Midbrain (tissue), 1 donor: ENCODE measurements around the gene HNRNPAB.
A peak's percentile ranks its signal among the peaks of the same experiment; 100 is the strongest.

Experiments used
- DNase-seq: peaks from one replicate; lab custom pipeline; 2025; lab: John Stamatoyannopoulos, UW

The HNRNPAB gene

DNA sequence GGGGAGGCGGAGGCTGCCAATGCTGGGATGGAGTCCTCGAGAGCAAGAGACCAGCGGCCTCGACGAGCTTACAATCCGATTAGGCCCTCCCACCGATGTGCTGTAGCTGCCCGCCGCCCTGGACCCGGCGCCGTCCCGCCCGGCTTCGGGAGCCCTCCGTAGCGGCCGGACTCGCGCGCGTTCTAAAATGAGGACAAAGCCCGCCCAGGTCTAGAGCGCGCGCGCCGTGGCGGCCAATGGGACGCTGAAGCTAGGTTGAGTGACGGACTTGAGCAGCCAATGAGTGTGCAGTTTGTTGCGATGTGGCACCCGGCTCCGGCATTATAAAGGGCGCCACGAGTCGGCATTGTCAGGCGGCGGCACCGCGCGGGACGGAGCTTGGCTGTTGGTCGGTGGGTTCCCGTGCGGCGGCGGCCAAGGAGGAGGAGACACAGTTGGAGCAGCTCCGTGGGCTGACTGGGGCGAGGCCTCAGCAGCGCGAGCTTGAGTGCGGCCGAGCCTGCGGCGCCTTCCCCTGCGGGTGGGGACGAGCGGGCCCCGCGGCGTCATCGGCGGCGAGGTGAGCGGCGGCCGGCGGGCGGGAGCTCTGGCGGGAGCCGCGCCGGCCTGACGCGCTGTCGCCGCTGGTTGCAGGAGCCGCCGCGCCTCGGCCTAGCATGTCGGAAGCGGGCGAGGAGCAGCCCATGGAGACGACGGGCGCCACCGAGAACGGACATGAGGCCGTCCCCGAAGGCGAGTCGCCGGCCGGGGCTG, at the start of gene HNRNPAB:
Gene HNRNPAB (plus strand): TSS at position 352 of the 753 bp plus-strand sequence. CDS start 305 bp downstream, at position 657.
- peak; percentile 97 for DNase-seq

- DNase-seq, result no peak
Observed at GRCh38 chr5:178155065-178155464, 49.3 kb upstream of the HNRNPAB start.

GRCh38 chr5:178160176-178160575, 44.2 kb upstream of the HNRNPAB start:
- DNase-seq, result no peak

DNA sequence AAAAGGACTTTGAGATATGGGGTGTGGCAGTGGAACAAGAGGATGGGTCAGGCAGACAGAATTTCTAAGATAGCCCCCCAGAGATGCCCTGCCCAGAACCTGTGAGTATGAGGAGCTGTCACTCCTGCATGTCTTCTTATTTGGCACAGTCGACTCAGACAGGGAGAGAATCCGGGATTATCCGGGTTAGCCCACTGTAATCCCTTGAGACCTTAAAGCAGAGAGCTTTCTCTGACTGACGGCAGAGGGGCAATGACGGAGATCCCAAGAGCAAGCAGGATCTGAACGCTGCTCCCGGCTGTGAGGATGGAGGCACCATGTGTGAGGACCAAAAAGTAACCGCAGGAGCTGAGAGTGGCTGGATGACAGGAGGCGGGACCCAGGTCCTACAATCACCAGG, 41.9 kb upstream of the HNRNPAB start:
- no peak for DNase-seq

DNA sequence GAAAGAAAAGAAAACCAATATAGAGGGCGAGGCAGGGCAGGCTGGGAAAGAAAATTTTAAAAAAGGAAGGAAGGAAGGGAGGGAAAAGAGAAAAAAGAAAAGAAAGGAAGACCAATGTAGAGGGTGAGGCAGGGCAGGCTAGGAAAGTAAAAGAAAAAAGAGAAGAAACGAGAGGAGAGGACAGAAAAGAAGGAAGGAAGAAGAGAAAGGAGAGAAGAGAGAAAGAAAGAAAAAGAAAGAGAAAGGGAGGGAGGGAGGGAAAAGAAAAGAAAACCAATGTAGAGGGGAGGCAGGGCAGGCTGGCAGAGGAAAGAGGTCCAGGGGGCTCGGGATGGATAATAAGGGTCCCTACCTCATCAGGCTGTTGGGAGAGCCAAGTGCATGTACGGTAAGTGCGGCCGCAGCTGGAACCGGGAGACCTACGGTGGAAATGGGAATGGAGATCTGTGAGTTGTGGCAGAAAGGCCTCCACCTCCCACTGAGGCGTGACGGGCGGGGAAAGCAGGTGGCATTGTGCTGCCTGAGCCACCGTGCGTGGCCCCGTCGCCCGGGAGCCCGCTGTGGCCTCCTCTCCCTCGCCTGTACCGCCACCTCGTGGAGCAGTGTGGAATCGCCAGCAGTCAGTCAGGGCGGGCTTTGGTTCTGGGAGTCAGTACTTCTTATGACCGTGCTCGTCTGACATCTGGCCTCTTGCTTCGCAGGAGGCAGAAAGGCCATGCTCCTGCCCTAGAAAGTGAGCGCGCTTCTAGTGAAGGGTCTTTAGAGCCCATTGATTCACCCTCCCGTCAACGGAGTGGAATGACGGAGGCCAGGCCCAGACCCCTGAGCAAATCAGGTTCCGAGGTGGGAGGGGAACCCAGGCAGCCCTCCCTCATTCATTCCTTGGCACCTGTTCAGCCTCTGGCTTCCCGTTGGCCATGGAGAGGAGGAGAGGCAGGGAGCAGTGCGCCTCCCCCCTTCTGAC, 40.3 kb upstream of the HNRNPAB start:
- peak; percentile 79 for DNase-seq

DNA sequence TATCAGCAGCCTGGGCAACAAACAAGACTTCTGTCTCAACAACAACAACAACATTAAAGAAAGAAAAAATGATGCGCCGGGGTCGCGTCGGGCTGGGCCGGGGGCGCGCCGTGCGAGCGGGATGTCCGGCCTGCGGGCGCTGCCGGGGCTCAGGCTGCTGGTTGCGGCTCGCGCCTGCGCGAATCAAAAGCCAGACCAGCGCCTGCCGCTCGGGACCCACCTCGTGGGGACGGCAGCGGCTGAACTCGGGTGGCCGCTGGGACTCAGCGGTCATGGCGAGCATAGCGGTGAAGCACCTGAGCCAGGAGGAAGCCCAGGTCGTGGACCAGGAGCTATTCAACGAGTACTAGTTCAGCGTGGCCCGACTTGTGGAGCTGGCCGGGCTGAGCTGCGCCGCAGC, 38.8 kb upstream of the HNRNPAB start:
- DNase-seq, result no peak

DNA sequence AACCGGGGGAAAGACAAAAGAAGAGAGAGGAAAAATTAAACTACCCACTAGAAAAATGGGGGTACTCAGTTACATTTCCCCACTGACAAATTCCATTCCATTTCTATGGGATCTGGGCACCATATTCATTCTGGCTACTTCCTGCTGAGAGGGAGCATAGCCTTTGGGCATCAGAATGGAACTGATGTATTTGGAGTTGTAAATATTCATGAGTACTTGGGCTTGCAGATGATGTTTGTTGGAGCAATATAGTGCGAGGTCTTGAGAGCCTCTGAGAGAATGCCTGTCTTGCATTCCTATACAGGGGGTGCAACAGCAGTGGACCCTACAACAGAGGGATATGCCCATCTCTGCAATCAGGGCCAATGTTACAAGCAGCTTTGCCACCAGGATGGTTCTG, 33.9 kb upstream of the HNRNPAB start:
- DNase-seq, result no peak

- DNase-seq, result no peak
Observed at GRCh38 chr5:178174456-178174855, 29.9 kb upstream of the HNRNPAB start.

DNA sequence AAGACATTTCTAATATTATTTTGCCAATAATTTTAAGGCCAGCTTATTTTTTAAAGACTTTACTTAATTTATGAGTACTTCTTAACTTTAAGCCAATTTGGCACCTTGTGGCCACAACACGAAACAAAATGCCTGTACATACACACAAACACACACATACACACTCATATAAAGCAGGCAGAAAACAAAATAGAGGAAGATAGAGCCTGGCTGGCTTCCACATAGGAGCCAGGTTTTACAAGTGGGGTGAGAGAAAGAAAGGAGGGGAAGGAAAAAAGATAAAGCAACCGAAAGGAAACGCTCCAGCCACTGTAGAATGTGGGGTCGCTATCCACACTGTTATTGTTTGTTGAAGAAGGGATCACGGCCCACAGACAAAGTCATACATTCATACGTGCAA, 27.5 kb upstream of the HNRNPAB start:
- no peak for DNase-seq

DNA sequence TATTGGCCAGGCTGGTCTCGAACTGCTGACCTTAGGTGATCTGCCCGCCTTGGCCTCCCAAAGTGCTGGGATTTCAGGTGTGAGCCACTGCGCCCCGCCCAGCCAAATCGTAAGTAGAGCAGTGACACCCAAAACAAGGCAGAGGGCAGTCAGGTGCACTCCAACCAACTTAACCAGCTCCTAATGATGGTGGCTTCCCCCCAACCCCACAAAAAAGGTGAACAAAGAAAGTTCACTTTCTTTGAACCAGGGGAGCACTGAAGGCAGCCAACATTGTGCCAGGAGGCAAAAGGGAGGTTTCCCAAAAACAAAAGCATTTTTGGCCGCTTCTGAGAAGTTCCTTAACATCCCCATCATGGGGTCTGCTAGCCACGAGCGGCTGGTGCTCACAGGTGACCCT, 26.8 kb upstream of the HNRNPAB start:
- no peak for DNase-seq

GRCh38 chr5:178180141-178180863, 24.0 kb upstream of the HNRNPAB start:
- no peak for DNase-seq

- DNase-seq, result no peak
Observed at GRCh38 chr5:178182158-178182876, 22.0 kb upstream of the HNRNPAB start.

DNA sequence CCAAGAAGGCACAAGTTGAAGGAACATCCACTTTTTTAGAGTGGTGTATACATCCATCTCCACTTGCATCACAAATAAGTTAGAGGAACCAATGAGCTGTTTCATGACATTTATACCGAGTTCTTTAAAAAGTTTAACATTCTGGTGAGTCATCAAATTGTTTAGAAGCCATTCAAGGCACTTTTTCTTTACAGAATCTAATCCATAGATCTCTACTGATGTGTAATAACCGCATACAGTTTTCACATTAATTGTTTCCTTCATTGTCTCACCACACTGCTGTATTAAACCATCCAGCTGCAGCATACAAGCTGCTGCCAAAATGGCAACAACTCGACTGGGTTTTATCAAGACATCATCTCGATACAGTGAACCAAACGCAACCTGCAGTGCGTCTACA, 17.9 kb upstream of the HNRNPAB start:
- DNase-seq, result no peak

GRCh38 chr5:178187014-178187413, 17.3 kb upstream of the HNRNPAB start, which contains the start of gene GMCL2:
GMCL2 (minus strand) TSS chr5:178187371; CDS start chr5:178187299, 72 bp downstream.
- no peak for DNase-seq

DNA sequence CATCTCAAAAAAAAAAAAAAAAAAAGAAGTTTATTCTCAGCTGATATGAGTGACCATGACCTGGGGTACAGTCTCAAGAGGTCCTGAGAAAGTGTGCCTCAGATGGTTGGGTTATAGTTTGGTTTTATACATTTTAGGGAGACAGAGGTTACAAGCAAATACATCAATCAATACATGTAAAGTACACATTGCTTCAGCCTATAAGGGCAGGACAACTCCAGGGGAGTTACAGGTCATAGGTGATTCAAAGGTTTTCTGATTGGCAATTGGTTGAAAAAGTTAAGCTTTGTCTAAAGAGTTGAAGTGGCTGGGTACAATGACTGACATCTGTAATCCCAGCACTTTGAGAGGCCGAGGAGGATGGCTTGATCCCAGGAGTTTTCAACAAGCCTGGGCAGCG, 14.9 kb upstream of the HNRNPAB start:
- DNase-seq, result no peak

DNA sequence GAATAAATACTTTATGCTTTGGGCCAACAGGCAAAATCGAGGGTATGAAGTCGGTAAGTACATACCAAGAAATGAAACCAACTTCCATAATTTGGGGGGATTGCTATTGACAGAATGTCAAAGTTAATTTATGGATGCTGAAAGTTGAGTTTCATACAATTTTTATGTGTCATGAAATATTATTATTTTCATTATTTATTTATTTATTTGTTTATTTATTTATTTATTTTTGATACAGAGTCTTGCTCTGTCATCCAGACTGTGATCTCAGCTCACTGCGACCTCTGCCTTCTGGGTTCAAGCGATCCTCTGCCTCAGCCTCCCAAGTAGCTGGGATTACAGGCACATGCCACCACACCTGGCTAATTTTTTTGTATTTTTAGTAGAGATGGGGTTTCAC, 12.7 kb upstream of the HNRNPAB start:
- no peak for DNase-seq

- no peak for DNase-seq
Observed at GRCh38 chr5:178192244-178192643, 12.1 kb upstream of the HNRNPAB start.

DNA sequence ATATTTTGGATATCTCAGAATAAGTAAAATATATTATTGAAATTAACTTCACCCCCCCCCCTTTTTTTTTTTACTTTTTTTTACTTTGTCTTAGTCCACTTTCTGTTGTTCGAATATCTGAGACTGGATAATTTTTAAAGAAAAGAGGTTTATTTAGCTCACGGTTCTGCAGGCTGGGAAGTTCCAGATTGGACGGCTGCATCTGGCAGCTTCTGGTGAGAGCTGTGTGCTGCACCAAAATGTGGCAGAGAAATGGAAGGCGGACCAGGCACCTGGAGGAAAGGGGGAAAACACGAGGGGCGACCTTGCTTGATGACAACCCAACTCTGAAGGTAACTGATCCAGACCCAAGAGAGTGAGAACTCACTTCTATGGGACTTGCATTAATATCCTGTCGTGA, 11.5 kb upstream of the HNRNPAB start:
- DNase-seq, result no peak

DNA sequence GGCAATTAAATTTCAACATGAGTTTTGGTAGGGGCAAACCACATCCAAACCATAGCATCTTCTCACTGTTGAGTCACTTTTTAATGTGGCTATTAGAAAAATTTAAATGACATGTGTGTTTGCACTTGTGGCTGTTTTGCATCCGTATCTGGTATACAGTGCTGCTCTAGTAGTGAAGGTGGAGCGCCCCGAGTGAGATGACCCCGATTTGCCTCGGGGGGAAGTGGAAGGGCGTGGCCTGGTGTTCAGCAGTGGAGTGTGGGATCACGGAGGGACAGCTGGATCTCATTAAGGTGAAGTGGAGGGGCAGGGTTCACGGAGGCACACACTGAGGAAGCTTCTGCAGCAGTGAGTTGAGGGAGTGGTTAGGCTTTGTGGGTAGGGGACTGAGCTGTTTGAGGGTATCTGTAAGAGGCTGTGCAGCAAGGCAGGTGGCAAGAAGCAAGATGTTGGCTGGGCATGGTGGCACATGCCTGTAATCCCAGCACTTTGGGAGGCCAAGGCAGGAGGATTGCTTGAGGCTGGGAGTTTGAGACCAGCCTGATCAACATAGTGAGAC, 11.0 kb upstream of the HNRNPAB start:
- no peak for DNase-seq

GRCh38 chr5:178194026-178194425, 10.3 kb upstream of the HNRNPAB start:
- no peak for DNase-seq

DNA sequence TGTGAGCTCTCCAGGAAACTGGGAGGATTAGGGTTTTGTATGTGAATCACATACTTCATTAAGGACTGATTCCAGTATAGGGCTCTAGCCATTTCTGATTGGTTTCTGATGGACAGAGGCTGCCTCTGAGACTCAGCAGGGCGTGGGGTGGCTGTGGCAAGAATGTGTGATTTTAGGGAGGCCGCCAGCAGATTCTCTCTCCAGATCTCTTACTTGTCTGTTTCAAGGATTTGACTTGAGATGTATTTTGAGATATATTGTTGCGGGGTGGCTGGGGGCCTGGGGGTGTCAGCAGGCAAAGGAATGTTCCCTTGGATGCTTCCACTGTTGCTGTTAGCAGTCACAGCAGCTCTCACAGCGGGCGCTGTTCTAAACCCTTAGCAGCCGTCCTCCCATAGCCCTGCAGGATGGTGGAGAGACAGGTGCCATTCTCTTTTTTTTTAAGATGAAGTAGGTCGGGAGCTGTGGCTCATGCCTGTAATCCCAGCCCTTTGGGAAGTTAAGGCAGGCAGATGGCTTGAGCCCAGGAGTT, 8.0 kb upstream of the HNRNPAB start:
- no peak for DNase-seq
